Activated naive CD4-positive, alpha-beta T cell treated with anti-CD3 and anti-CD28 coated beads for 36 hours (primary cell): ENCODE data around the gene EVI2B. TPM values are rescaled to one million over a fixed set of nuclear protein-coding genes. Genes with fewer than 3 reads are reported as not detected.
"Not testable (repeated sequence)": the region's sequence is repeated elsewhere in the genome, so short reads cannot be mapped to it uniquely, and the experiment has no call there.

Experiments
- CTCF ChIA-PET: fragments of 350-600 bp; sonication (Branson Sonifier 250); formaldehyde crosslinking; loops from one replicate; lab custom pipeline; 2021; ENCODE audit warnings: antibody characterized with exemption; lab: Charles Lee
- DNase-seq: peaks from one replicate; pipeline ENCODE4 v3.0.0-alpha.2; 2020
- H3K27ac Mint-ChIP-seq: one replicate; pipeline ENCODE4 v1.8.0; 2021; ENCODE audit warnings: mild to moderate bottlenecking, mixed read lengths
- H3K27me3 Mint-ChIP-seq: one replicate; pipeline ENCODE4 v1.8.0; 2021; ENCODE audit warnings: low read depth, mixed read lengths
- H3K36me3 Mint-ChIP-seq: one replicate; pipeline ENCODE4 v1.8.0; 2021; ENCODE audit warnings: low read depth, mixed read lengths
- H3K4me1 Mint-ChIP-seq: one replicate; pipeline ENCODE4 v1.8.0; 2021; ENCODE audit warnings: low read depth, mixed read lengths
- H3K4me3 Mint-ChIP-seq: one replicate; pipeline ENCODE4 v1.8.0; 2021; ENCODE audit warnings: mild to moderate bottlenecking, moderate library complexity, mixed read lengths
- H3K9me3 Mint-ChIP-seq: one replicate; pipeline ENCODE4 v1.8.0; 2021; ENCODE audit warnings: mixed read lengths
- intact Hi-C: fragments of 100-400 bp; cut with micrococcal nuclease; formaldehyde crosslinking; loops from one replicate; pipeline ENCODE4 v1.15.1; 2023
- total RNA-seq, 2 experiments: library from RNA; stranded (reverse); gene quantifications; one replicate each; pipeline ENCODE4 v1.2.3, GENCODE V29; 2021

EVI2B gene
- total RNA-seq, 2 experiments from 2014 or later = 9.9 to 11.4 TPM

DNA sequence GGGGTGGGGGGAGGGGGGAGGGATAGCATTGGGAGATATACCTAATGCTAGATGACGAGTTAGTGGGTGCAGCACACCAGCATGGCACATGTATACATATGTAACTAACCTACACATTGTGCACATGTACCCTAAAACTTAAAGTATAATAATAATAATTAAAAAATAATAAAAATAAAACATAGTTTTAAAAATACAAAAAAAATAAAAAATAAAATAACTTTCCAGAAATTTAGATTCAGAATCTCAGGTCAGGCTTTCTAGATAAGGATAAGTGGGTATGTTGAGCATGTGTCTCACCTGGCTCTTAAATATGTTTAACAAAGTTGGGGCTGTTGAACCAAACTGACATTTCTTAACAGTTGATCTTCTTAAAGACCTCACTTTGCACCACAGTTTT is 25.9 kb downstream of the EVI2B start:
- H3K36me3 Mint-ChIP-seq, H3K4me3 Mint-ChIP-seq, DNase-seq: not testable (repeated sequence)

DNA sequence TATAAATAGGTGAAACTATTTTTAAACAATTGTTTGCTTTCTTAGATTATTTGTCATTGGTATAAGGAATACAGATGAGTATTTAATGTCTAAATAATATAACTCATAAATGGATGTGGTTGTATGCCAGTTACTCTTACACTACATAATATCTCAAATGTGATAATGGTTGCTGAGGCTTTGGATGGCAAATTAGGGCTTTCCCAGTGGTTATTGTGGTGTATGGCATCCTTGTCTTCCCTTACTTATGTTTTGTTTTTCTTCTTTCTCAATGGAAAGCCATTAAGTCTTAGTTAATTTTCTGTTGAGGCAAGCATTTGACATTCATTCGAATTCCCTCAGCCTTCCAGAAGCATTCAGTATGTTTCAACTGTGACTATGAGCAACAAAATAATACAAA is 27.3 kb downstream of the EVI2B start:
- Mint-ChIP-seq H3K27ac (no peak overlapping the region), H3K36me3 (peaks cover 2% of the 10 kb centered on the region), H3K27me3 (no peaks in the 10 kb centered on the region), H3K4me1 (peaks cover 26% of the 10 kb centered on the region), H3K9me3 (no peaks in the 10 kb centered on the region), H3K4me3 (no peak overlapping the region)
- intact Hi-C loops = no loop called here
- CTCF ChIA-PET = interaction anchor here (0.8 kb wide), 1 partner anchor 455 kb away, joined by 3 read pairs; the partner anchor contains the start of gene ATAD5
- DNase-seq = no peak

More for the DNA sequence above, 25.9 kb downstream of the EVI2B start:
- H3K9me3 Mint-ChIP-seq, H3K27me3 Mint-ChIP-seq, intact Hi-C loops, H3K27ac Mint-ChIP-seq, CTCF ChIA-PET: not testable (repeated sequence)
- H3K4me1 Mint-ChIP-seq = peaks cover 26% of the 10 kb centered on the region

DNA sequence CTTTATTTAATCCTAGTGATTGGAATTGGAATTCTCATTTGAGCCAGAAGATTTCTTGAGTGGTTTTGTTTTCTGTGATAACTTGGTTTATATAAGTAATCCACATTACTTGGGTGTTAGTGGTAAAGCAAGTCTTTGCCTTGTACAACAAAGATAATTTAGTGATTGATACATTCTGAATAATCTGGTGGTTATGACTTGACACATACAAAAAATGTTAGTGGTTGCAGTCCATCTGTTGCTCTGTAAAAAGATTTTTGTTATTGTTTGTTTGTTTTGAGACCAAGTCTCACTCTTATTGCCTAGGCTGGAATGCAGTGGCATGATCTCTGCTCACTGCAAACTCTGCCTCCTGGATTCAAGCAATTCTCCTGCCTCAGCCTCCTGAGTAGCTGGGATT is 30.0 kb downstream of the EVI2B start:
- Mint-ChIP-seq H3K27ac (no peak overlapping the region), H3K9me3 (no peaks in the 10 kb centered on the region), H3K27me3 (no peaks in the 10 kb centered on the region), H3K36me3 (peaks cover 2% of the 10 kb centered on the region), H3K4me1 (peaks cover 17% of the 10 kb centered on the region), H3K4me3 (no peak overlapping the region)
- CTCF ChIA-PET = no interaction called here
- intact Hi-C loops = no loop called here
- DNase-seq = no peak

DNA sequence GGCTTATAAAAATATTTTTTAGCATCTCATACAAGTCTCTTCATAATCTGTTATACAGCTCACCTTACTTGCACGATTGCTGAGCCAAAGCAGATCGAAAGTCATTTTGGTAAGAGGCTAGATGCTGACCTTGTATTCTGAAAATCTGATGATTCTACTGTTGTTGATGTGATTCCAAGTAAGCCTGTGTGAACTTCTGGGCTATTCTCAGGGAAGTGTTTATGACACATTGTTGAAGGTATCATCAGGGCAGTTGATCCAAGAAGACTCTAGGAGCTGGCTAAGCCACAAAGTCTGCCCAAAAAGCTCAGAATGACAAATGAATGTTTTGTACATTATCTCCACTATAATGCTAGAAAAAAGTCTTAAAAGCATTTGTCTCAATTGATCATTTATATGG is 32.8 kb downstream of the EVI2B start:
- Mint-ChIP-seq H3K4me1 (no peaks in the 10 kb centered on the region), H3K4me3 (no peak overlapping the region), H3K36me3 (peaks cover 4% of the 10 kb centered on the region), H3K9me3 (no peaks in the 10 kb centered on the region), H3K27ac (no peak overlapping the region), H3K27me3 (no peaks in the 10 kb centered on the region)
- DNase-seq = no peak
- CTCF ChIA-PET = interaction anchor here (0.6 kb wide), 1 partner anchor 12 kb away, joined by 3 read pairs; no protein-coding TSS in a partner anchor
- intact Hi-C loops = no loop called here

DNA sequence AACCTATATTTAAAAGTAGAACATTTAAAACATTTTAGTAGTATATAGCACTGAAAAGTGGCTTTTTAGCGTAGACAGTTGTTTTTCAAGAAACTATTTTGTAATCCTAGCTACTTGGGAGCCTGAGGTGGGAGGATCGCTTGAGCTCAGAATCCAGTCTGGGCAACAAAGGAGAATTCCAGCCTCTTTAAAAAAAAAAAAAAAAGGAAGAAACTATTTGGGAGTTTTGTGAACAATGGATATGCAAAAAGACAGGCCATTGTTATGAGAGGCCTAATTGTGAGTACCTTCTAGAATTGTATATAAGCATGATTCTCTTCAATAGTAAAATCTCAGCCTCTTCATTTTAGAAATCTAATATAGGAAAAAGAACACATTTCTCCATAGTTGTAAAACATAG is 34.5 kb downstream of the EVI2B start:
- Mint-ChIP-seq H3K9me3 (no peaks in the 10 kb centered on the region), H3K4me3 (no peak overlapping the region), H3K27me3 (no peaks in the 10 kb centered on the region), H3K27ac (no peak overlapping the region), H3K36me3 (peaks cover 4% of the 10 kb centered on the region), H3K4me1 (no peaks in the 10 kb centered on the region)
- no peak for DNase-seq
- CTCF ChIA-PET = interaction anchor here (0.6 to 0.7 kb wide), 2 partner anchors 59 to 87 kb away, joined by 3 to 4 read pairs; no protein-coding TSS in a partner anchor
- intact Hi-C loops = no loop called here

DNA sequence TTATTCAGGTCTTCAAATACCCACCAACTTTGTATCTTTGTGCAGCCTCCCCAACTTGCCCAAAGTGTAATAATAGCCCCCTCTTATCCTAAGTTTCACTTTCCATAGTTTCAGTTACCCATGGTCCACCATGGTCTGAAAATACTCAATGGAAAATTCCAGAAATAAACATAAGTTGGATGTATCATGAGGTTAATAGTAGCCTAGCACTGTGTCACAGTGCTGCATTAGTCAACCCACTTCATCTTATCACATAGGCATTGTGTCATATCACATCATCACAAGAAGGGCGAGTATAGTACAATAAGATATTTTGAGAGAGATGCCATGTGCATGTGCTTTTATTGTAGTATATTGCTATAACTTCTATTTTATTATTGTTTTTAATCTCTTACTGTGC is 38.7 kb downstream of the EVI2B start:
- no peak for DNase-seq
- Mint-ChIP-seq H3K27me3 (no peaks in the 10 kb centered on the region), H3K27ac (no peak overlapping the region), H3K36me3 (peaks cover 2% of the 10 kb centered on the region), H3K4me1 (no peaks in the 10 kb centered on the region), H3K4me3 (no peak overlapping the region), H3K9me3 (no peaks in the 10 kb centered on the region)
- CTCF ChIA-PET = no interaction called here
- intact Hi-C loops = no loop called here

DNA sequence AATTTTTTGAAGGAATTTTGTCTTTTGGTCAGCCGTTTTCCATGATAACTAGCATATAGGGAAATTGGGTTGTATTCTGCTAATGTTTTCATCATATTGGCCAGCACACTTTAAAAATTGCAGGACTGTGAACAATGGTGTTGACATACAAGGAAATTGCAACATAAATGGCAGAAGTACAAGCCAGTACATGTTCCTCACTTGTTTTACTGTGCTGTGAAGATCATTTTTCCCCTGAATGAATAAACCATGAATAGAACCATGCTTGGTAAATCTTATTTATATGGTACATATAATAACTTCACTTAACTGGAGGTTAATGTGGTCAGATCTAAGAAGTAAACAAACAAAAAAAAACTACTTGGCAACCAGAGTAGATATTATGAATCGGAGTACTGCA is 39.6 kb downstream of the EVI2B start:
- Mint-ChIP-seq H3K36me3 (peaks cover 6% of the 10 kb centered on the region), H3K9me3 (no peaks in the 10 kb centered on the region), H3K4me1 (no peaks in the 10 kb centered on the region), H3K27ac (no peak overlapping the region), H3K4me3 (no peak overlapping the region), H3K27me3 (no peaks in the 10 kb centered on the region)
- CTCF ChIA-PET = interaction anchor here (0.6 kb wide), 1 partner anchor 376 kb away, joined by 3 read pairs; no protein-coding TSS in a partner anchor
- intact Hi-C loops = no loop called here
- no peak for DNase-seq

DNA sequence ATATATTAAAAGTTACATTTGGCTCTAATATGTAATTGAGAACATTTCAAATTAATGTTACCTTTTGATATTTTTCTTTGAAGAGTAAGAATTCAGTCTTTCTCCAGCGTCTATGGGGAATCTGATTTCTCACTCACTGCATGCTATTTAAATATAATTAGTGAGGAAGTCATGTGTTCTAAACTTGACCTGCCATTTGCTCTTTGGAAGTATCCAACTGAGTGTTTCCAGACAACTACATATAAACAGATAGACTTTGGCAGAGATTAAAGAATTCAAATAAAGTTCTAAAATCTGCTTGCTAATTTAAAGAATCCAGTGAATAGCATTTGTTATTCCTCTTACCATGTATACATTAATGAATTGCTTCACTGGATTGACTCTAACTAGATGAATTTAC is 40.3 kb downstream of the EVI2B start:
- Mint-ChIP-seq H3K27me3 (no peaks in the 10 kb centered on the region), H3K36me3 (peaks cover 6% of the 10 kb centered on the region), H3K9me3 (no peaks in the 10 kb centered on the region), H3K27ac (no peak overlapping the region), H3K4me1 (no peaks in the 10 kb centered on the region), H3K4me3 (no peak overlapping the region)
- CTCF ChIA-PET = no interaction called here
- no peak for DNase-seq
- intact Hi-C loops = no loop called here

DNA sequence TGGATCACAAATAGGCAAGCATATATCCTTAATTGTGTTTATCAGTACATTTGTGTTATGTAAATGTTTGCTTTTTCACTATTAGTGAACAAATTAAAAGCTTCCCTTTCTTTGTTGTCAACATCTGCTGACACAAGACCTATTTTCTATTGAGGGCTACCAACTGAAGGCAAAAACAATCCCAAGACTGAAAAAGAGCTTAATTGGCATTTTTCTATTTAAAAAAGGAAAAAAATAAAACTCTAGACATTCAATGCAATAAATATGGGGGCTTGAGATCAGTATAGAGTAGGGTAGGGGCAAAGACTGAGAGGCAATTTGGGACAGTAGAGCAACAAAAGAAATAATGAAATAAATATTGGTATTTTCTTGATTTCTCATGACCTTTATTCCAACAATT is 41.1 kb downstream of the EVI2B start:
- Mint-ChIP-seq H3K36me3 (peaks cover 8% of the 10 kb centered on the region), H3K9me3 (no peaks in the 10 kb centered on the region), H3K4me1 (no peaks in the 10 kb centered on the region), H3K27me3 (no peaks in the 10 kb centered on the region), H3K4me3 (no peak overlapping the region), H3K27ac (no peak overlapping the region)
- DNase-seq = no peak
- CTCF ChIA-PET = no interaction called here
- intact Hi-C loops = no loop called here

DNA sequence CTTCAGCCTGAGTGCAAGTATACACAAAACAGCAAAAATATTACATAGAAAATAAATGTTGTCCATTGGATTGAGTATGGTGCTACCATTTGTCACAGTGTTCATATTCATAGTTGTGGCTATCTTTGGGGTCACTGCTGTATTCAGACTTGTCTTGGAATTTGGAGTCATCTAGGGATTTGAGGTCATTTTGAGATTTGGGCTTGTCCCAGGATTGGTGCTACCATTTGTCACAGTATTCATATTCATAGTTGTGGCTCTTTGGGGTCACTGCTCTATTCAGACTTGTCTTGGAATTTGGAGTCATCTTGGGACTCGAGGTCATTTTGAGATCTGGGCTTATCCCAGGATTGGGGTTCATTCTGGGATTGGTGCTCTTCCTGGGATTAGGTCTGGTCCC is 41.6 kb downstream of the EVI2B start:
- H3K27ac Mint-ChIP-seq = no peak overlapping the region
- H3K4me1 Mint-ChIP-seq = no peaks in the 10 kb centered on the region

DNA sequence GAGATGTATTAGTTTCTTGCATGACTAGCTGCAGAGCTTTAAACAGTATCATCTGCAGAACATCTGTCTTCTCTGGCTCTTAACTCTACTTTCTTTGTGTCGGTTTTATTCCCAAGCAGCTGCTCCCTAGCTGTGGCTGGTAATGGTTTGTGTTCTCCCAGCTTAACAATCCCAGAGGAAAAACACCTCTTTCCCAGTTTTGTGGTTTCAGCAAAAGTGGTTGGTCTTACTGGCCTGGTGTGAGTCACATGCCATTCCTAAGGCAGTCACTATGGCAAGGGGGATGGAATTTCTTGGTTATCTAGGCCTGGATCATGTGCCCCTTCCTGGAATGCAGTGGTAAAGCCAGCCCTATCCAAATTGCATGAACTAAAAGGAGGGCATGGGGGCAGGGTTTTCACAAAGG is 44.3 kb downstream of the EVI2B start:
- no peak for DNase-seq
- Mint-ChIP-seq H3K4me1 (no peaks in the 10 kb centered on the region), H3K27ac (no peak overlapping the region), H3K9me3 (no peaks in the 10 kb centered on the region), H3K27me3 (no peaks in the 10 kb centered on the region), H3K4me3 (no peak overlapping the region), H3K36me3 (peaks cover 11% of the 10 kb centered on the region)
- intact Hi-C loops = no loop called here
- CTCF ChIA-PET = no interaction called here

More for the DNA sequence above, 41.6 kb downstream of the EVI2B start:
- H3K36me3 Mint-ChIP-seq = peaks cover 11% of the 10 kb centered on the region
- CTCF ChIA-PET = no interaction called here
- no peak for DNase-seq
- no peaks in the 10 kb centered on the region for H3K9me3 Mint-ChIP-seq
- no peak overlapping the region for H3K4me3 Mint-ChIP-seq
- H3K27me3 Mint-ChIP-seq = no peaks in the 10 kb centered on the region
- intact Hi-C loops = no loop called here

DNA sequence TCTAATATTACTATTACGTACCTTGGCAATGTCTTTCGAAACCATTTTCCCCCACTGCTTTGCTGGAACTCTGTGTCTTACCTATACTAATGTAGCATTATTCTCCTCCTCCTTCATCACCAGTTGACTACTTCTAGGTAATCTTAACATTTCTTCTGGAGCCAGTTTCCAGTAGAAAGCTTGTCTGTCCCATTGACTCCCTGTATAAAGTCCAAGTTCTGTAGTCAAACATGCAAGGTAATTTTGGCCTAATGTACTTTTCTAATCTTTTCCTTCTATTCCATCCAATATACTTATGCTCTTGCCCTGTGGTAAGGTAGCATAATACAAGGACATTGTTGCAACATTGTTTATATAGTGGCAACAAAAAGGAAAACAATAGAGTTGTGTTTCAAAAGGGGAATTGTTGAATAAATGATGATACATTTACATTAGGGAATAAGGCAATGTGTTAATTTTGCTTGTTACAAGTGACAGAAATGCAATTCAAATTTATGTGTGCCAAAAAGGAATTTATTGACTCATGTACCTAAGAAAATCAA is 44.7 kb downstream of the EVI2B start:
- intact Hi-C loops = no loop called here
- H3K4me1 Mint-ChIP-seq = no peaks in the 10 kb centered on the region
- H3K9me3 Mint-ChIP-seq = no peaks in the 10 kb centered on the region
- H3K27me3 Mint-ChIP-seq = no peaks in the 10 kb centered on the region
- H3K36me3 Mint-ChIP-seq = peaks cover 11% of the 10 kb centered on the region
- H3K4me3 Mint-ChIP-seq = no peak overlapping the region
- no peak for DNase-seq
- CTCF ChIA-PET = interaction anchor here (0.7 kb wide), 1 partner anchor 12 kb away, joined by 3 read pairs; no protein-coding TSS in a partner anchor
- no peak overlapping the region for H3K27ac Mint-ChIP-seq

DNA sequence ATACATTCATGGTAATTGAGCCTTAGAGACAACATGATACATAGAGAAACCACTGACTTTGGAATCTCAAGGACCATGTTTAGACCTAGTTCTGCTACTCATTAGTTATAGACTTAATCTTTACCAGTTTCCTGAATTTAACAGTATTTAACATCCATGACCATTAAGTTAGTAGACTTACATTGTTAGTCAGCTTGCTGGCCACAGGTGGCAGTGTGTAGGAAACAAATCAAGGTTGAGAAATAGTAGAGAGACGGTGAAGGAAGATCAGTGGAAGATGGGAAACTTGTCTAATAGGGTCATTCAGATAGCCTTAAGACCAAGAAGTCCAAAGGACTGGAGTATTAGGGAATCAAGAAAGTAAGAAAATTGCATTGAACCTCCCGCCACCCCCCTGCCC is 47.8 kb downstream of the EVI2B start:
- peaks cover 12% of the 10 kb centered on the region for H3K36me3 Mint-ChIP-seq
- no peak overlapping the region for H3K4me3 Mint-ChIP-seq
- H3K27me3 Mint-ChIP-seq = no peaks in the 10 kb centered on the region
- no peaks in the 10 kb centered on the region for H3K4me1 Mint-ChIP-seq
- no peaks in the 10 kb centered on the region for H3K9me3 Mint-ChIP-seq
- no peak overlapping the region for H3K27ac Mint-ChIP-seq
- intact Hi-C loops = loop anchor here (1.0 kb wide), 1 partner anchor 107 kb away; no protein-coding TSS in a partner anchor
- CTCF ChIA-PET = interaction anchor here (0.6 to 1.0 kb wide), 2 partner anchors 58 to 107 kb away, joined by 5 to 6 read pairs; no protein-coding TSS in a partner anchor
- DNase-seq = peak; percentile 9
